Ishikawa (cell line): Measurements from ENCODE around the gene ARNT2.

Experiments
- CEBPB ChIP-seq: IDR thresholded peaks from 2 replicates; pipeline ENCODE4 v1.6.1; 2012
- CREB1 ChIP-seq: IDR thresholded peaks from 2 replicates; pipeline ENCODE4 v1.6.1; 2012; ENCODE audit warnings: low read depth
- EGR1 ChIP-seq: IDR thresholded peaks from 2 replicates; pipeline ENCODE4 v1.6.1; 2012
- EP300 ChIP-seq: IDR thresholded peaks from 2 replicates; pipeline ENCODE4 v1.6.1; 2012; ENCODE audit warnings: borderline replicate concordance
- FOXM1 ChIP-seq: IDR thresholded peaks from 2 replicates; pipeline ENCODE4 v1.6.1; 2012; ENCODE audit warnings: low read depth, borderline replicate concordance
- NFIC ChIP-seq: IDR thresholded peaks from 2 replicates; pipeline ENCODE4 v1.6.1; 2012
- RAD21 ChIP-seq: IDR thresholded peaks from 2 replicates; pipeline ENCODE4 v1.6.1; 2012; ENCODE audit warnings: low read depth
- REST ChIP-seq: IDR thresholded peaks from 2 replicates; pipeline ENCODE4 v1.6.1; 2012; ENCODE audit warnings: low read depth, mild to moderate bottlenecking
- TAF1 ChIP-seq: IDR thresholded peaks from 2 replicates; pipeline ENCODE4 v1.6.1; 2012; ENCODE audit warnings: low read depth, mild to moderate bottlenecking
- TCF12 ChIP-seq: IDR thresholded peaks from 2 replicates; pipeline ENCODE4 v1.6.1; 2012; ENCODE audit warnings: low read depth
- TEAD4 ChIP-seq: IDR thresholded peaks from 2 replicates; pipeline ENCODE4 v1.6.1; 2012
- YY1 ChIP-seq: IDR thresholded peaks from 2 replicates; pipeline ENCODE4 v1.6.1; 2012; ENCODE audit warnings: low read depth
- ZBTB7A ChIP-seq: IDR thresholded peaks from 2 replicates; pipeline ENCODE4 v1.6.1; 2012; ENCODE audit warnings: low read depth
- TF ChIP-seq, protein P1 (sequence below): IDR thresholded peaks from 2 replicates; pipeline ENCODE4 v1.6.1; 2012
- TF ChIP-seq, protein P2 (sequence below): IDR thresholded peaks from 2 replicates; pipeline ENCODE4 v1.6.1; 2012

The ARNT2 gene

DNA sequence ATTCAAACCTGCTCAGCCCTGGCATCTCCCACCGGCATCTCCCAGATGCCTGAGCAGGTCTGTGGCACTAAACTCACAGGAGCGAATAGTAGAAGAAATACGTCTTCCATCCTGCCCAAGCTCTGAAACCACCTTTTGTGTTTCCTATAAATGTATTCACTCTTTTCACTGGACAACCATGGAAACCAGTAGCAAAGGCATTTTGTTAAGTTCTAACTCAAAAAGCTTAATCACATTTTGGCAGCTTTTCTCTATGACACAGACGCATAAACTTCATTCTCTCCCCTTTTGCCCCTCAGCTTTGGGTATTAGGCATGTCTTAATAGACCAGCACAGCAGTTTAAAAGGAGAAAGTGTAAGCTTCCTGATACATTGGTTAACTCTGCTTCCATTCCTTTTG, 24.5 kb upstream of the ARNT2 start:
- TF ChIP-seq YY1 (no peak), TAF1 (no peak), NFIC (no peak), ZBTB7A (no peak), CREB1 (no peak), EGR1 (no peak), RAD21 (no peak), CEBPB (no peak), TEAD4 (no peak), EP300 (no peak), REST (no peak), FOXM1 (no peak), TCF12 (no peak)
- TF ChIP-seq, protein P1, sequence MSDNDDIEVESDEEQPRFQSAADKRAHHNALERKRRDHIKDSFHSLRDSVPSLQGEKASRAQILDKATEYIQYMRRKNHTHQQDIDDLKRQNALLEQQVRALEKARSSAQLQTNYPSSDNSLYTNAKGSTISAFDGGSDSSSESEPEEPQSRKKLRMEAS, result no peak
- TF ChIP-seq, protein P2, sequence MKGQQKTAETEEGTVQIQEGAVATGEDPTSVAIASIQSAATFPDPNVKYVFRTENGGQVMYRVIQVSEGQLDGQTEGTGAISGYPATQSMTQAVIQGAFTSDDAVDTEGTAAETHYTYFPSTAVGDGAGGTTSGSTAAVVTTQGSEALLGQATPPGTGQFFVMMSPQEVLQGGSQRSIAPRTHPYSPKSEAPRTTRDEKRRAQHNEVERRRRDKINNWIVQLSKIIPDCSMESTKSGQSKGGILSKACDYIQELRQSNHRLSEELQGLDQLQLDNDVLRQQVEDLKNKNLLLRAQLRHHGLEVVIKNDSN, result no peak

DNA sequence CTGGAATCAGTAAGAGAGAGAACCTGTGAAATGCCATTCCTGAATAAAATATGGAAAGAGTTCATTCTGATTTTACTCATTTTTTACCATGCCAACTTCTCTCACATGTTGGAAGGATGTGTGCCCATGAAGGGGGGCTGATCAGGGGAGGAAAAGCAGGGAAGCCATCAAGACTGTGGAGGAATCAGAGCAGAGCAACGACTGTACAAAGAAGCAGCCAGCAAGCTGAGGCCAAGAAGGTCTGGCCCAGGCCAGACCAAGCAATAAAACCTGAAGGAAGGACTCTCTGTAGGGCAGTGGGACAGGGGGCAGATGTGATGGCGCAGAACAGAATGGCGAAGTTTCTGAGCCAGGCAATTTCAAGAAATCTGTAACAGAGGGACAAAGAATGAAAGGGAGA, 24.0 kb upstream of the ARNT2 start:
- TF ChIP-seq NFIC (no peak), FOXM1 (no peak), RAD21 (no peak), TEAD4 (no peak), EGR1 (no peak), EP300 (no peak), CEBPB (no peak), ZBTB7A (no peak)

DNA sequence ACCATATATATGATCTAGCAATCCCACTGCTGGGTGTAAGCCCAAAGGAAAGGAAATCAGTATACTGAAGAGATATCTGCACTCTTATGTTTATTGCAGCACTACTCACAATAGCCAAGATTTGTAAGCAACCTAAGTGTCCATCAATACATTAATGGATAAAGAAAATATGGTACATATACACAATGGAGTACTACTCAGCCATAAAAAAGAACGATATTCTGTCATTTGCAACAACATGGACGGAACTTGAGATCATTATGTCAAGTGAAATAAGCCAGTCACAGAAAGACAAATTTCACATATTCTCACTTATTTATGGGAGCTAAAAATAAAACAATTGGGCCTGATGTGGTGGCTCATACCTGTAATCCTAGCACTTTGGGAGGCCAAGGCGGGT, 21.9 kb upstream of the ARNT2 start:
- TF ChIP-seq, protein P2, result no peak
- TF ChIP-seq CREB1, result no peak
- no peak for TF ChIP-seq YY1
- no peak for TF ChIP-seq NFIC
- no peak for TF ChIP-seq TEAD4
- no peak for TF ChIP-seq EP300
- TF ChIP-seq EGR1, result no peak
- TF ChIP-seq TAF1, result no peak
- no peak for TF ChIP-seq FOXM1
- TF ChIP-seq TCF12, result no peak
- TF ChIP-seq, protein P1, result no peak
- TF ChIP-seq ZBTB7A, result no peak
- no peak for TF ChIP-seq REST
- TF ChIP-seq CEBPB, result no peak
- TF ChIP-seq RAD21, result no peak

DNA sequence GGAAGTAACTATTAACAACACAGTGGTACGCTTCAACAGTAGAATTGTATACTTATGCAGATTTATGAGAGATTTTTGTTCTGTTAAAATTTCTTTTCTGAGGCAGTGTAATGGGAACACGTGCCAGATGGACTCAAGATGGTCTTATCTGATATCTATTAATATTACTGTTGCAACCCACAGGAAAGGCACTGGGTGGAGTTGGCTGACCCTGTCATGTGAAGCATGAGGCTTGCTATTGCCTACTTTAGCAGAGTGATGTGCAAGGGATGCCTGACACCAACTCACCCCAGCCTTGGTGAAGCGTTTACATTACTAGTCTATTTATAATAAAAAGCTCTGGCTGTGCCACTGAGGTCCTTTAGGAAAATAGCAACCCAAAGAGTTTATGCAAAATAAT, 19.8 kb upstream of the ARNT2 start:
- no peak for TF ChIP-seq FOXM1
- TF ChIP-seq, protein P1, result no peak
- TF ChIP-seq, protein P2, result no peak
- no peak for TF ChIP-seq CEBPB
- no peak for TF ChIP-seq ZBTB7A
- no peak for TF ChIP-seq EGR1
- no peak for TF ChIP-seq TEAD4
- TF ChIP-seq TCF12, result no peak
- TF ChIP-seq CREB1, result no peak
- TF ChIP-seq REST, result no peak
- no peak for TF ChIP-seq NFIC
